ENCODE results near the gene PER1. TPM values are rescaled to one million over a fixed set of nuclear protein-coding genes. Genes with fewer than 3 reads are reported as not detected.

Gene PER1
- total RNA-seq, 2 experiments from 2014 or later = 15.4 to 48.0 TPM

- intact Hi-C loops (cut with micrococcal nuclease; ENCODE audit: unreplicated experiment) = loop anchor here (1.0 to 5.0 kb wide), 3 partner anchors 39 to 231 kb away; partner anchors contain the start of gene CHD3
- Histone ChIP-seq H3K79me2 (ENCODE audit: insufficient read depth, low read depth, low read length) (no peaks in the 10 kb centered on the region), H3K4me1 (ENCODE audit: insufficient read depth, low read length, poor library complexity, severe bottlenecking) (peaks cover 32% of the 10 kb centered on the region), H3K27ac (ENCODE audit: low read depth, low read length, poor library complexity, severe bottlenecking) (peak within 1 kb of the TSS; percentile 79), H4K20me1 (ENCODE audit: insufficient read depth, low read length) (no peaks in the 10 kb centered on the region), H3K36me3 (ENCODE audit: insufficient read depth, low read length) (no peaks in the 10 kb centered on the region), H3K9me3 (ENCODE audit: low read length) (no peaks in the 10 kb centered on the region), H3K4me3 (ENCODE audit: low read depth, low read length, poor library complexity, severe bottlenecking) (peak within 1 kb of the TSS; percentile 79), H3K9me2 (ENCODE audit: insufficient read depth, low read length) (no peaks in the 10 kb centered on the region), H3K4me2 (ENCODE audit: low read length) (peak within 1 kb of the TSS; percentile 98), H2AFZ (ENCODE audit: low read length) (peak within 1 kb of the TSS; percentile 92)
- ChIA-PET POLR2A (no interaction called here), CTCF (ENCODE audit: unreplicated experiment) (interaction anchor here (1.0 to 1.9 kb wide), 2 partner anchors 27 to 39 kb away, joined by 3 to 6 read pairs; no protein-coding TSS in a partner anchor)
- no TSS peak for BruUV-seq (replicated peaks)
- no peak for DNase-seq (ENCODE audit: low spot score)
- TF ChIP-seq CTCF (conservative IDR thresholded peaks at IDR 0.05; ENCODE audit: low read length) (no peak), EZH2phosphoT487 (IDR thresholded peaks at IDR 0.05; ENCODE audit: borderline replicate concordance, low read depth, low read length) (no peak)
These were observed 34.0 kb downstream of the PER1 start, which contains the start of gene ALOXE3 for GRCh38 chr17:8117980-8118768. ALOXE3 (minus strand) TSS chr17:8118514; CDS start chr17:8117990, 524 bp downstream.

GRCh38 chr17:8117367-8117979 lies 34.7 kb downstream of the PER1 start:
- Histone ChIP-seq H3K4me2 (ENCODE audit: low read length) (peak overlapping the region; percentile 98), H3K4me3 (ENCODE audit: low read depth, low read length, poor library complexity, severe bottlenecking) (peak overlapping the region; percentile 79), H4K20me1 (ENCODE audit: insufficient read depth, low read length) (no peaks in the 10 kb centered on the region), H3K79me2 (ENCODE audit: insufficient read depth, low read depth, low read length) (no peaks in the 10 kb centered on the region), H3K4me1 (ENCODE audit: insufficient read depth, low read length, poor library complexity, severe bottlenecking) (peaks cover 25% of the 10 kb centered on the region), H3K36me3 (ENCODE audit: insufficient read depth, low read length) (no peaks in the 10 kb centered on the region), H3K27ac (ENCODE audit: low read depth, low read length, poor library complexity, severe bottlenecking) (no peak overlapping the region), H2AFZ (ENCODE audit: low read length) (no peak overlapping the region), H3K9me3 (ENCODE audit: low read length) (no peaks in the 10 kb centered on the region), H3K9me2 (ENCODE audit: insufficient read depth, low read length) (no peaks in the 10 kb centered on the region)
- no TSS peak for BruUV-seq (replicated peaks)
- CTCF ChIA-PET (ENCODE audit: unreplicated experiment) = no interaction called here
- intact Hi-C loops (cut with micrococcal nuclease; ENCODE audit: unreplicated experiment) = loop anchor here (5.0 kb wide), 1 partner anchor 230 kb away; the partner anchor contains the start of gene CHD3
- TF ChIP-seq CTCF (conservative IDR thresholded peaks at IDR 0.05; ENCODE audit: low read length) = no peak
- no peak for TF ChIP-seq EZH2phosphoT487 (IDR thresholded peaks at IDR 0.05; ENCODE audit: borderline replicate concordance, low read depth, low read length)
- POLR2A ChIA-PET = interaction anchor here (0.6 kb wide), 1 partner anchor 19 kb away, joined by 6 read pairs; no protein-coding TSS in a partner anchor
- no peak for DNase-seq (ENCODE audit: low spot score)
